ENCODE data around the gene GALNT18. TPM values are rescaled to one million over a fixed set of nuclear protein-coding genes. Genes with fewer than 3 reads are reported as not detected.

The GALNT18 gene
- total RNA-seq, 4 donors from 2014 or later: 7.8 to 57.1 (median 17.8) TPM

GRCh38 chr11:11413776-11414175 is 208.0 kb downstream of the GALNT18 start:
- TF ChIP-seq CTCF (IDR thresholded peaks at IDR 0.05; ENCODE audit: low read depth): no peak

- no peak for TF ChIP-seq CTCF (IDR thresholded peaks at IDR 0.05; ENCODE audit: low read depth)
Observed at GRCh38 chr11:11411401-11411985, 210.3 kb downstream of the GALNT18 start.

GRCh38 chr11:11409901-11410300 is 211.9 kb downstream of the GALNT18 start:
- no peak for TF ChIP-seq CTCF (IDR thresholded peaks at IDR 0.05; ENCODE audit: low read depth)

GRCh38 chr11:11409224-11409623 is 212.6 kb downstream of the GALNT18 start:
- TF ChIP-seq CTCF (IDR thresholded peaks at IDR 0.05; ENCODE audit: low read depth): no peak

GRCh38 chr11:11408436-11409221 is 213.2 kb downstream of the GALNT18 start:
- TF ChIP-seq CTCF (IDR thresholded peaks at IDR 0.05; ENCODE audit: low read depth): no peak

- no peak for TF ChIP-seq CTCF (IDR thresholded peaks at IDR 0.05; ENCODE audit: low read depth)
Observed at GRCh38 chr11:11407763-11408084, 214.1 kb downstream of the GALNT18 start.

GRCh38 chr11:11407065-11407762 is 214.6 kb downstream of the GALNT18 start:
- no peak for TF ChIP-seq CTCF (IDR thresholded peaks at IDR 0.05; ENCODE audit: low read depth)

Data from subcutaneous adipose tissue (tissue), 4 donors.